HEK293 (cell line): ENCODE data around the gene SIRPA.

ENCODE experiments used
- HOXA7 ChIP-seq: sonication (generic); formaldehyde crosslinking; IDR thresholded peaks from 2 replicates; pipeline ENCODE4 v1.8.1; 2022; ENCODE audit warnings: missing genetic modification reagents, borderline replicate concordance
- MEIS1 ChIP-seq: sonication (generic); formaldehyde crosslinking; IDR thresholded peaks from 2 replicates; pipeline ENCODE4 v1.8.1; 2022; ENCODE audit warnings: missing genetic modification reagents, mild to moderate bottlenecking, borderline replicate concordance
- REPIN1 ChIP-seq: fragments of 450-650 bp; formaldehyde crosslinking; IDR thresholded peaks from 2 replicates; pipeline ENCODE4 v1.5.1; 2017; ENCODE audit warnings: missing biosample characterization, missing genetic modification characterization, low read depth
- WT1 ChIP-seq: fragments of 450-650 bp; formaldehyde crosslinking; IDR thresholded peaks from 2 replicates; pipeline ENCODE4 v1.5.1; 2016; ENCODE audit warnings: missing biosample characterization, missing genetic modification characterization
- YY1 ChIP-seq: fragments of 450-650 bp; formaldehyde crosslinking; IDR thresholded peaks from 2 replicates; pipeline ENCODE4 v1.5.1; 2018; ENCODE audit warnings: missing biosample characterization, missing genetic modification characterization
- YY2 ChIP-seq: fragments of 450-650 bp; formaldehyde crosslinking; IDR thresholded peaks from 2 replicates; pipeline ENCODE4 v1.5.1; 2016; ENCODE audit warnings: missing biosample characterization, missing genetic modification characterization
- ZBTB7A ChIP-seq: fragments of 450-650 bp; formaldehyde crosslinking; IDR thresholded peaks from 2 replicates; pipeline ENCODE4 v1.5.1; 2016; ENCODE audit warnings: low read depth, missing biosample characterization, missing genetic modification characterization
- ZNF274 ChIP-seq, 2 experiments: fragments of 200-500 bp in 1 of 2; fragments of 450-650 bp in 1 of 2; sonication (Bioruptor generic) in 1 of 2; formaldehyde crosslinking in 1 of 2; IDR thresholded peaks; 2 replicates each; pipeline versions ENCODE4 v1.5.1 to v1.6.1; 2014 to 2016; ENCODE audit warnings: borderline replicate concordance in 1 of 2, inconsistent platforms in 1 of 2, low read length in 1 of 2, missing biosample characterization in 1 of 2, missing genetic modification characterization in 1 of 2
- ZNF426 ChIP-seq: fragments of 450-650 bp; formaldehyde crosslinking; IDR thresholded peaks from 2 replicates; pipeline ENCODE4 v1.5.1; 2017; ENCODE audit warnings: missing biosample characterization, missing genetic modification characterization, mild to moderate bottlenecking, inconsistent platforms, moderate library complexity
- ZNF580 ChIP-seq: fragments of 450-650 bp; formaldehyde crosslinking; IDR thresholded peaks from 2 replicates; pipeline ENCODE4 v1.5.1; 2016; ENCODE audit warnings: missing biosample characterization, missing genetic modification characterization
- ZNF785 ChIP-seq: fragments of 450-650 bp; formaldehyde crosslinking; IDR thresholded peaks from 2 replicates; pipeline ENCODE4 v1.5.1; 2016; ENCODE audit warnings: missing biosample characterization, missing genetic modification characterization
- ZNF837 ChIP-seq: fragments of 450-650 bp; formaldehyde crosslinking; IDR thresholded peaks from 2 replicates; pipeline ENCODE4 v1.5.1; 2016; ENCODE audit warnings: missing biosample characterization, missing genetic modification characterization
- TF ChIP-seq, protein P1 (sequence below): fragments of 450-650 bp; formaldehyde crosslinking; IDR thresholded peaks from 2 replicates; pipeline ENCODE4 v1.5.1; 2016; ENCODE audit warnings: missing biosample characterization, missing genetic modification characterization
- TF ChIP-seq, protein P2 (sequence below): fragments of 450-650 bp; formaldehyde crosslinking; IDR thresholded peaks from 2 replicates; pipeline ENCODE4 v1.5.1; 2016; ENCODE audit warnings: missing biosample characterization, missing genetic modification characterization

GRCh38 chr20:1874450-1875182, 20.6 kb upstream of the SIRPA start:
- no peak for TF ChIP-seq ZNF837 (tag by site-specific recombination)
- no peak for TF ChIP-seq ZBTB7A (tag by site-specific recombination)
- no peak for TF ChIP-seq MEIS1
- no peak for TF ChIP-seq ZNF426 (tag by site-specific recombination)
- TF ChIP-seq, protein P1, sequence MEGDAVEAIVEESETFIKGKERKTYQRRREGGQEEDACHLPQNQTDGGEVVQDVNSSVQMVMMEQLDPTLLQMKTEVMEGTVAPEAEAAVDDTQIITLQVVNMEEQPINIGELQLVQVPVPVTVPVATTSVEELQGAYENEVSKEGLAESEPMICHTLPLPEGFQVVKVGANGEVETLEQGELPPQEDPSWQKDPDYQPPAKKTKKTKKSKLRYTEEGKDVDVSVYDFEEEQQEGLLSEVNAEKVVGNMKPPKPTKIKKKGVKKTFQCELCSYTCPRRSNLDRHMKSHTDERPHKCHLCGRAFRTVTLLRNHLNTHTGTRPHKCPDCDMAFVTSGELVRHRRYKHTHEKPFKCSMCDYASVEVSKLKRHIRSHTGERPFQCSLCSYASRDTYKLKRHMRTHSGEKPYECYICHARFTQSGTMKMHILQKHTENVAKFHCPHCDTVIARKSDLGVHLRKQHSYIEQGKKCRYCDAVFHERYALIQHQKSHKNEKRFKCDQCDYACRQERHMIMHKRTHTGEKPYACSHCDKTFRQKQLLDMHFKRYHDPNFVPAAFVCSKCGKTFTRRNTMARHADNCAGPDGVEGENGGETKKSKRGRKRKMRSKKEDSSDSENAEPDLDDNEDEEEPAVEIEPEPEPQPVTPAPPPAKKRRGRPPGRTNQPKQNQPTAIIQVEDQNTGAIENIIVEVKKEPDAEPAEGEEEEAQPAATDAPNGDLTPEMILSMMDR (tag by site-specific recombination), result no peak
- TF ChIP-seq YY1 (tag by site-specific recombination), result no peak
- TF ChIP-seq ZNF274 (IDR thresholded peaks at IDR 0.05; ENCODE audit: low read length), result no peak
- TF ChIP-seq ZNF274 (tag by site-specific recombination; IDR thresholded peaks at IDR 0.05; ENCODE audit: borderline replicate concordance), result no peak
- no peak for TF ChIP-seq YY2 (tag by site-specific recombination)
- no peak for TF ChIP-seq HOXA7 (CRISPR knock-in tag)
- no peak for TF ChIP-seq ZNF580 (tag by site-specific recombination)
- TF ChIP-seq ZNF785 (tag by site-specific recombination), result no peak
- no peak for TF ChIP-seq REPIN1 (tag by site-specific recombination)
- no peak for TF ChIP-seq WT1
- TF ChIP-seq, protein P2, sequence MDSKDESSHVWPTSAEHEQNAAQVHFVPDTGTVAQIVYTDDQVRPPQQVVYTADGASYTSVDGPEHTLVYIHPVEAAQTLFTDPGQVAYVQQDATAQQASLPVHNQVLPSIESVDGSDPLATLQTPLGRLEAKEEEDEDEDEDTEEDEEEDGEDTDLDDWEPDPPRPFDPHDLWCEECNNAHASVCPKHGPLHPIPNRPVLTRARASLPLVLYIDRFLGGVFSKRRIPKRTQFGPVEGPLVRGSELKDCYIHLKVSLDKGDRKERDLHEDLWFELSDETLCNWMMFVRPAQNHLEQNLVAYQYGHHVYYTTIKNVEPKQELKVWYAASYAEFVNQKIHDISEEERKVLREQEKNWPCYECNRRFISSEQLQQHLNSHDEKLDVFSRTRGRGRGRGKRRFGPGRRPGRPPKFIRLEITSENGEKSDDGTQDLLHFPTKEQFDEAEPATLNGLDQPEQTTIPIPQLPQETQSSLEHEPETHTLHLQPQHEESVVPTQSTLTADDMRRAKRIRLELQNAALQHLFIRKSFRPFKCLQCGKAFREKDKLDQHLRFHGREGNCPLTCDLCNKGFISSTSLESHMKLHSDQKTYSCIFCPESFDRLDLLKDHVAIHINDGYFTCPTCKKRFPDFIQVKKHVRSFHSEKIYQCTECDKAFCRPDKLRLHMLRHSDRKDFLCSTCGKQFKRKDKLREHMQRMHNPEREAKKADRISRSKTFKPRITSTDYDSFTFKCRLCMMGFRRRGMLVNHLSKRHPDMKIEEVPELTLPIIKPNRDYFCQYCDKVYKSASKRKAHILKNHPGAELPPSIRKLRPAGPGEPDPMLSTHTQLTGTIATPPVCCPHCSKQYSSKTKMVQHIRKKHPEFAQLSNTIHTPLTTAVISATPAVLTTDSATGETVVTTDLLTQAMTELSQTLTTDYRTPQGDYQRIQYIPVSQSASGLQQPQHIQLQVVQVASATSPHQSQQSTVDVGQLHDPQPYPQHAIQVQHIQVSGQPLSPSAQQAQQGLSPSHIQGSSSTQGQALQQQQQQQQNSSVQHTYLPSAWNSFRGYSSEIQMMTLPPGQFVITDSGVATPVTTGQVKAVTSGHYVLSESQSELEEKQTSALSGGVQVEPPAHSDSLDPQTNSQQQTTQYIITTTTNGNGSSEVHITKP (tag by site-specific recombination), result no peak
